GM23338 (cell line): ENCODE data around the gene AREL1. TPM values are rescaled to one million over a fixed set of nuclear protein-coding genes. Genes with fewer than 3 reads are reported as not detected.

ENCODE experiments used
- EZH2phosphoT487 ChIP-seq: fragments of 200-600 bp; sonication (generic); IDR thresholded peaks from one replicate; pipeline ENCODE4 v1.8.1; 2018; ENCODE audit warnings: antibody characterized with exemption; ENCODE audit not compliant: unreplicated experiment
- NANOG ChIP-seq: IDR thresholded peaks from 2 replicates; pipeline ENCODE4 v1.6.1; 2016; ENCODE audit warnings: antibody characterized with exemption, borderline replicate concordance
- REST ChIP-seq: IDR thresholded peaks from one replicate; pipeline ENCODE4 v1.6.1; 2018; ENCODE audit warnings: antibody characterized with exemption; ENCODE audit not compliant: unreplicated experiment
- ZNF331 ChIP-seq: fragments of 250-450 bp; sonication (Bioruptor Pico); IDR thresholded peaks from 2 replicates; pipeline ENCODE4 v1.5.0; 2020; ENCODE audit warnings: low read depth, mild to moderate bottlenecking, moderate library complexity
- ZNF462 ChIP-seq: fragments of 250-450 bp; sonication (Bioruptor Pico); IDR thresholded peaks from 2 replicates; pipeline ENCODE4 v1.5.0; 2020; ENCODE audit warnings: mild to moderate bottlenecking, moderate library complexity
- polyA plus RNA-seq: library from polyadenylated mRNA; unstranded; fragments of >200 nt; fragmentation: Nextera tagmentation; extraction: Ambion mirVana; gene quantifications from 2 replicates; pipeline ENCODE4 v1.2.1, GENCODE V29; 2016
- total RNA-seq: library from RNA; depleted of rRNA; stranded (reverse); fragments of >200 nt; shearing (Covaris generic); gene quantifications from 2 replicates; pipeline ENCODE4 v1.2.3, GENCODE V29; 2014
- TF ChIP-seq, protein P1 (sequence below): IDR thresholded peaks from 2 replicates; pipeline ENCODE4 v1.6.1; 2016; ENCODE audit warnings: antibody characterized with exemption

The AREL1 gene
- total and polyA plus RNA-seq, 2 experiments from 2014 or later = 7.5 to 23.6 TPM

DNA sequence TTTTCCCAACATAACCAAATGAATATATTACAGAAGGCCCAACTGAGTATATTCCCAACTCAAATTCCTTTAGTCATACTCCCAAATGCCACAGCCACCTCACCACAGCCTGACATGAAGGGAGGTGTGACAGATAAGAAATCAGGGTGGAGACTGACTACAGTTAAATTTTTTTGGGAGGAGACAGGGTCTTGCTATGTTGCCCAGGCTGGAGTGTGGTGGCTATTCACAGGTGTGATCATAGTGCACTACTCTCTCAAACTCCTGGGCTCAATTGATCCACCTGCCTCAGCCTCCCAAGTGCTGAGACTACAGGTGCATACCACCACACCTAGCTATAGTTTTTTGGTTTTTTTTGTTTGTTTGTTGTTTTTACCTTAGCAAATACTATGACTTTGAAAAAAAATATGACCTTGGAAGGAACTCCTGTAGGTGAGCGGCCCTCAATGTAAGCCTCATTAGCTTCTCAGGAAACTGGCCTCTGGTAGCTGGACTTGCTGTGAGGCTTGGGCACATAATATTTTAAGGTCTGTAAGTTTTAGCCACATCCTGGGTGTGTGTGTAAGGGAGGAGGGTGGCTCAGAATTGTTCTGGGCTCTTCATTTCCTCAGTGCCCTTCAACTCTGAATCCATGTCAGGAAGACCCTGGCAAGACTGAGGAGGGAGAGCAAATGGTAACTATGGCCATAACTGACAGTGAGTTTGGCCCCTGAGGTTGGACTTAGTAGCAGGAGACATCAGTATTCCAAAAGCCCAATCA is 61.8 kb downstream of the AREL1 start (continued):
- TF ChIP-seq ZNF462 (CRISPR knock-in tag) = no peak
- no peak for TF ChIP-seq ZNF331
- TF ChIP-seq, protein P1, sequence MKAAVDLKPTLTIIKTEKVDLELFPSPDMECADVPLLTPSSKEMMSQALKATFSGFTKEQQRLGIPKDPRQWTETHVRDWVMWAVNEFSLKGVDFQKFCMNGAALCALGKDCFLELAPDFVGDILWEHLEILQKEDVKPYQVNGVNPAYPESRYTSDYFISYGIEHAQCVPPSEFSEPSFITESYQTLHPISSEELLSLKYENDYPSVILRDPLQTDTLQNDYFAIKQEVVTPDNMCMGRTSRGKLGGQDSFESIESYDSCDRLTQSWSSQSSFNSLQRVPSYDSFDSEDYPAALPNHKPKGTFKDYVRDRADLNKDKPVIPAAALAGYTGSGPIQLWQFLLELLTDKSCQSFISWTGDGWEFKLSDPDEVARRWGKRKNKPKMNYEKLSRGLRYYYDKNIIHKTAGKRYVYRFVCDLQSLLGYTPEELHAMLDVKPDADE = no peak
- TF ChIP-seq REST = no peak
- TF ChIP-seq NANOG = no peak
- no peak for TF ChIP-seq EZH2phosphoT487
